Measurements from ENCODE around the gene CSGALNACT2. TPM values are rescaled to one million over a fixed set of nuclear protein-coding genes. Genes with fewer than 3 reads are reported as not detected.

Gene CSGALNACT2
- total and polyA plus RNA-seq, 9 of the 15 experiments (the other 6 are each of a cell fraction or from before 2014, with no cell fraction given): 1.4 to 7.3 (median 3.5) TPM

DNA sequence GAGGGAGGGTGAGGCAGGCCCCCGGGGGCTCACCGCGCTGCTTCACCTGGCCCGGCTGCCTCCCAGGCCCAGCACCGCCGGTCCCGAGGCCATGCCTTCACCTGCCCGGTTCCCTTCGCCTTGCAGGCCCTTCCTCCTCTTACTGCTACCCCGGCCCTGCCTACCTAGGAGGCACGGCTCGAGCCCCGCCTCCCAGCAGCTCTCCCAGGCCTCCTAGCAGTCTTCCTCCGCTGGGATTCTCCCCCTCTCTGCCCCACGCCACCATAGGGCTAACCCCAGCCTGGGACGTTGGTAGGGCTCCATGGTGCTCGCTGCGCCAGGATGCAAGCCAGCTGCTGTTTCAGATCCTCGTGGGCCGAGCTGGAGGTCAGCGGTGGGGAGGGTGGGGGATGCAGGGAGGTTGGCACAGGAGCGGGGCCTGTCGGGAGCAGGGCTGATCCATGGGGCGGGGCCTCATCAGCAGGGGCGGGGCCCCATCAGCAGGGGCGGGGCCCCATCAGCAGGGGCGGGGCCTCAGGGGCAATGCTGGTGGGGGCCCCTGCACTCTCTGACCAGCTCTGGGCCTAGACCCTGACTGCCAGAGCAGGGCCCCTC is 65.3 kb downstream of the CSGALNACT2 start (continued):
- TF ChIP-seq, protein P1, sequence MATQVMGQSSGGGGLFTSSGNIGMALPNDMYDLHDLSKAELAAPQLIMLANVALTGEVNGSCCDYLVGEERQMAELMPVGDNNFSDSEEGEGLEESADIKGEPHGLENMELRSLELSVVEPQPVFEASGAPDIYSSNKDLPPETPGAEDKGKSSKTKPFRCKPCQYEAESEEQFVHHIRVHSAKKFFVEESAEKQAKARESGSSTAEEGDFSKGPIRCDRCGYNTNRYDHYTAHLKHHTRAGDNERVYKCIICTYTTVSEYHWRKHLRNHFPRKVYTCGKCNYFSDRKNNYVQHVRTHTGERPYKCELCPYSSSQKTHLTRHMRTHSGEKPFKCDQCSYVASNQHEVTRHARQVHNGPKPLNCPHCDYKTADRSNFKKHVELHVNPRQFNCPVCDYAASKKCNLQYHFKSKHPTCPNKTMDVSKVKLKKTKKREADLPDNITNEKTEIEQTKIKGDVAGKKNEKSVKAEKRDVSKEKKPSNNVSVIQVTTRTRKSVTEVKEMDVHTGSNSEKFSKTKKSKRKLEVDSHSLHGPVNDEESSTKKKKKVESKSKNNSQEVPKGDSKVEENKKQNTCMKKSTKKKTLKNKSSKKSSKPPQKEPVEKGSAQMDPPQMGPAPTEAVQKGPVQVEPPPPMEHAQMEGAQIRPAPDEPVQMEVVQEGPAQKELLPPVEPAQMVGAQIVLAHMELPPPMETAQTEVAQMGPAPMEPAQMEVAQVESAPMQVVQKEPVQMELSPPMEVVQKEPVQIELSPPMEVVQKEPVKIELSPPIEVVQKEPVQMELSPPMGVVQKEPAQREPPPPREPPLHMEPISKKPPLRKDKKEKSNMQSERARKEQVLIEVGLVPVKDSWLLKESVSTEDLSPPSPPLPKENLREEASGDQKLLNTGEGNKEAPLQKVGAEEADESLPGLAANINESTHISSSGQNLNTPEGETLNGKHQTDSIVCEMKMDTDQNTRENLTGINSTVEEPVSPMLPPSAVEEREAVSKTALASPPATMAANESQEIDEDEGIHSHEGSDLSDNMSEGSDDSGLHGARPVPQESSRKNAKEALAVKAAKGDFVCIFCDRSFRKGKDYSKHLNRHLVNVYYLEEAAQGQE (IDR thresholded peaks at IDR 0.05; ENCODE audit: borderline replicate concordance): no peak
- TF ChIP-seq, protein P1 (CRISPR knock-in tag; IDR thresholded peaks at IDR 0.05; ENCODE audit: low read depth): 0 out of 2 replicates have a peak, but pooled peaks have one; percentile 23
- TF ChIP-seq, protein P2, sequence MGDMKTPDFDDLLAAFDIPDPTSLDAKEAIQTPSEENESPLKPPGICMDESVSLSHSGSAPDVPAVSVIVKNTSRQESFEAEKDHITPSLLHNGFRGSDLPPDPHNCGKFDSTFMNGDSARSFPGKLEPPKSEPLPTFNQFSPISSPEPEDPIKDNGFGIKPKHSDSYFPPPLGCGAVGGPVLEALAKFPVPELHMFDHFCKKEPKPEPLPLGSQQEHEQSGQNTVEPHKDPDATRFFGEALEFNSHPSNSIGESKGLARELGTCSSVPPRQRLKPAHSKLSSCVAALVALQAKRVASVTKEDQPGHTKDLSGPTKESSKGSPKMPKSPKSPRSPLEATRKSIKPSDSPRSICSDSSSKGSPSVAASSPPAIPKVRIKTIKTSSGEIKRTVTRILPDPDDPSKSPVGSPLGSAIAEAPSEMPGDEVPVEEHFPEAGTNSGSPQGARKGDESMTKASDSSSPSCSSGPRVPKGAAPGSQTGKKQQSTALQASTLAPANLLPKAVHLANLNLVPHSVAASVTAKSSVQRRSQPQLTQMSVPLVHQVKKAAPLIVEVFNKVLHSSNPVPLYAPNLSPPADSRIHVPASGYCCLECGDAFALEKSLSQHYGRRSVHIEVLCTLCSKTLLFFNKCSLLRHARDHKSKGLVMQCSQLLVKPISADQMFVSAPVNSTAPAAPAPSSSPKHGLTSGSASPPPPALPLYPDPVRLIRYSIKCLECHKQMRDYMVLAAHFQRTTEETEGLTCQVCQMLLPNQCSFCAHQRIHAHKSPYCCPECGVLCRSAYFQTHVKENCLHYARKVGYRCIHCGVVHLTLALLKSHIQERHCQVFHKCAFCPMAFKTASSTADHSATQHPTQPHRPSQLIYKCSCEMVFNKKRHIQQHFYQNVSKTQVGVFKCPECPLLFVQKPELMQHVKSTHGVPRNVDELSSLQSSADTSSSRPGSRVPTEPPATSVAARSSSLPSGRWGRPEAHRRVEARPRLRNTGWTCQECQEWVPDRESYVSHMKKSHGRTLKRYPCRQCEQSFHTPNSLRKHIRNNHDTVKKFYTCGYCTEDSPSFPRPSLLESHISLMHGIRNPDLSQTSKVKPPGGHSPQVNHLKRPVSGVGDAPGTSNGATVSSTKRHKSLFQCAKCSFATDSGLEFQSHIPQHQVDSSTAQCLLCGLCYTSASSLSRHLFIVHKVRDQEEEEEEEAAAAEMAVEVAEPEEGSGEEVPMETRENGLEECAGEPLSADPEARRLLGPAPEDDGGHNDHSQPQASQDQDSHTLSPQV (IDR thresholded peaks at IDR 0.05): no peak
- TF ChIP-seq, protein P3, sequence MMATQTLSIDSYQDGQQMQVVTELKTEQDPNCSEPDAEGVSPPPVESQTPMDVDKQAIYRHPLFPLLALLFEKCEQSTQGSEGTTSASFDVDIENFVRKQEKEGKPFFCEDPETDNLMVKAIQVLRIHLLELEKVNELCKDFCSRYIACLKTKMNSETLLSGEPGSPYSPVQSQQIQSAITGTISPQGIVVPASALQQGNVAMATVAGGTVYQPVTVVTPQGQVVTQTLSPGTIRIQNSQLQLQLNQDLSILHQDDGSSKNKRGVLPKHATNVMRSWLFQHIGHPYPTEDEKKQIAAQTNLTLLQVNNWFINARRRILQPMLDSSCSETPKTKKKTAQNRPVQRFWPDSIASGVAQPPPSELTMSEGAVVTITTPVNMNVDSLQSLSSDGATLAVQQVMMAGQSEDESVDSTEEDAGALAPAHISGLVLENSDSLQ (IDR thresholded peaks at IDR 0.05): peak; percentile 60
